KBM-7 (cell line): Measurements from ENCODE around the gene NUDT21.
"Not testable (repeated sequence)": the region's sequence is repeated elsewhere in the genome, so short reads cannot be mapped to it uniquely, and the experiment has no call there.

Experiments used
- DNase-seq: peaks from one replicate; pipeline ENCODE4 v3.0.0-alpha.2; 2015
- in situ Hi-C: fragments of 300-500 bp; cut with MboI; formaldehyde crosslinking; loops from 2 replicates; pipeline ENCODE4 v1.14.3; 2020; ENCODE audit warnings: low sequenced_read_pairs, low pct_unique_long_range_greater_than_20kb, mixed read lengths

The NUDT21 gene

DNA sequence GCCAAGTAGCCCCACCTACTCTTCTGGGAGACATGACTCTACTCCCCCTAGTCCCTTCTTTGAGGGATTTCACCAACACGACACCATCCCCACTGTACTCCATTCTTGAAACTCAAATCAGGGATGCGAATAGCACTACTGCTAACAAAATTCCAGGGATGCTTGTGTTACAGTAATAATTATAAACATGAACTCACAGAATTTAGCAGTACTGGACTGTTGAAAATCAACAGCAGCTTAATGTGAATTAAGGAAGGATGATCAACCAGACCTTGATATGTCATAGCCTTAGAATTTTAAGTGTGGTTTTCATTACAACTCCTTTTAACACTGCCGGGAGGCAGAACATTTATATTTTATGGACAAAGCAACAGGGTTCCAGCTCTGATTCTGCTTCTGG lies 63.7 kb downstream of the NUDT21 start:
- in situ Hi-C loops: no loop called here
- no peak for DNase-seq

- no peak for DNase-seq
- in situ Hi-C loops: no loop called here
Measured at GRCh38 chr16:56384074-56384721, 66.9 kb downstream of the NUDT21 start.

DNA sequence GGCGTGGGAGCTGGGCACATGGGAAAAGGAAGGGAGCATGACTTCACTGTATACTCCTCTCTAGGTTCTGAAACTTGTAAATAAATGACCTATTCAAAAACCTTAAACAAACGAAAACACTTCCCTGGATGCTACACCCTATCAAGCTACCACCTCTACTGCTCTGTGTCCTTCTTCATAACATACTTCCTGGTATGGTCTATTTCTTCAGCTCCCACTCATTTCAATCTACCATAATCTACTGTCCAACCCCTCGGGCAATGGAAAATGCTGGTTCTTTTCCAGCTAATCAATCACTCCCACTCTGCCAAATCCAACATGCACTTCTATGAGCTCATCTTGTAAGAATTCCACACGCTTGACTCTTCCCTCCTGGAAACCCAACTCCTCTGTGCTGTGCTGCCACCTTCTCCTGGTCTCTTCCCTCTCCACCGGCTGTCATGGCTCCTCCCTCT lies 68.2 kb downstream of the NUDT21 start:
- DNase-seq: no peak
- in situ Hi-C loops: no loop called here

- in situ Hi-C loops: no loop called here
- DNase-seq: no peak
Measured at GRCh38 chr16:56382459-56382858, 68.7 kb downstream of the NUDT21 start.

DNA sequence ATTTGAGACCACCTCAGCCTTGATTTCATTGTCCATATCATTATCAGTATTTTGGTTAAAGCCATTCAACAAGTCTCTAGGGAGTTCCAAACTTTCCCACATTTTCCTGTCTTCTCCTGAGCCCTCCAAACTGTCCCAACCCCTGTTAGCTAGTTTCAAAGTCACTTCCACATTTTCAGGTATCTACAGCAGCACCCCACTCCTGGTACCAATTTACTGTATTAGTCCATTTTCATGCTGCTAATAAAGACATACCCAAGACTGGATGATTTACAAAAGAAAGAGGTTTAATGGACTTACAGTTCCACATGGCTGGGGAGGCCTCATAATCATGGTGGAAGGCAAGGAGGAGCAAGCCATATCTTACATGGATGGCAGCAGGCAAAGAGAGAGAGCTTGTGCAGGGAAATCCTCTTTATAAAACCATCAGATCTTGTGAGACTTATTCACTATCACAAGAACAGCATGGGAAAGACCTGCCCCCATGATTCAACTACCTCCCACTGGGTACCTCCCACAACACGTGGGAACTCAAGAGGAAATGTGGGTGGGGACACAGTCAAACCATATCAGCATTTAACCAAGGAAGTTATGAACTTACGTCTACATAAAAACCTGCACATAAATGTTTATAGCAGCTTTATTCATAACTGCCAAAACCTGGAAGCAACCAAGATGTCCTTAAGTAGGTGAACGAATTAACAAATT lies 70.2 kb downstream of the NUDT21 start:
- DNase-seq, in situ Hi-C loops: not testable (repeated sequence)
